HG03066 (cell line): ENCODE results near the gene EVL.
A peak's percentile ranks its signal among the peaks of the same experiment; 100 is the strongest.

Source experiments
- ATAC-seq: cut with Tn5 transposase; IDR thresholded peaks from one replicate; pipeline ENCODE4 v1.9.1; 2021; ENCODE audit warnings: low read depth; ENCODE audit not compliant: unreplicated experiment

EVL gene

DNA sequence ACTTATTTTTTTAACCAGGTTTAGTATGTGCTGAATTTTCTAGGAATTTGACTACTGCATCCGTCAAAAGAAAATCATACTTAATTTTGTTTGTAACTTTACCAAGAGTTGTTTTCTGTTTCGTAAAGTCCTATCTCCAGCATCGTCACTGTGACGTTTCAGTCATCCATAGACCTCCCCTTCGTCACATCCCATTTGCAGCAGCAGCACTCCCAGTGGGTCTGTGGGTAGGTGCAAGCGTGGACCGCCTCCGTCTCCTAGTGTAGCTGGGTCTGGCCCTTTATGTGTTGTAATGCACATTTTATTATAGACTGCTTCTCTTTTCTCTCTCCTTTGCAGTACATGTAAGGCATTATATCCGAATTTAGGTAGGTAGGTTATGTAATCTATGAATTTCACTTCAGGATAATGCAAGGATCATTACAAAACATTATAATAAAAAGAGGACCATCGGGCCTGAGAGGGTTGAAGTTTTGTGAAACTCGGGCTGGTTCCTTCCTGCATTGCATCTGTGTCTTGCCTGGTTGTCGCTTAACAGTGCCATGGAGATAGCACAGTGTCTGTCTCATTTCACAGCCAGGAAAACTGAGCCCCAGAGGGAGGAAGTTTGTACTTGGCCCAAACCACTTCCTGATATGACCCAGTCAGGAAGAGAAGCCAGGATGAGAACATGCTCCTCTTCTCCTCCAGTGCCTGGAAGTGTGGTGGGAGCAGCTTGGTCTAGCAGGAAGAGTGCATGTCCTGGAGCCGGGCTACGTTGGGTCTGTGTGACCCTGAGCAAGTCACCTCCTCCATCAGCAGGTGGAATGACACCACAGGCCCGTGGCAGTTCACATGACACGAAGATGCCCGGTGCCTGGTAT, 41.3 kb downstream of the EVL start:
- no peak for ATAC-seq

GRCh38 chr14:100107236-100107635, 42.0 kb downstream of the EVL start:
- no peak for ATAC-seq

DNA sequence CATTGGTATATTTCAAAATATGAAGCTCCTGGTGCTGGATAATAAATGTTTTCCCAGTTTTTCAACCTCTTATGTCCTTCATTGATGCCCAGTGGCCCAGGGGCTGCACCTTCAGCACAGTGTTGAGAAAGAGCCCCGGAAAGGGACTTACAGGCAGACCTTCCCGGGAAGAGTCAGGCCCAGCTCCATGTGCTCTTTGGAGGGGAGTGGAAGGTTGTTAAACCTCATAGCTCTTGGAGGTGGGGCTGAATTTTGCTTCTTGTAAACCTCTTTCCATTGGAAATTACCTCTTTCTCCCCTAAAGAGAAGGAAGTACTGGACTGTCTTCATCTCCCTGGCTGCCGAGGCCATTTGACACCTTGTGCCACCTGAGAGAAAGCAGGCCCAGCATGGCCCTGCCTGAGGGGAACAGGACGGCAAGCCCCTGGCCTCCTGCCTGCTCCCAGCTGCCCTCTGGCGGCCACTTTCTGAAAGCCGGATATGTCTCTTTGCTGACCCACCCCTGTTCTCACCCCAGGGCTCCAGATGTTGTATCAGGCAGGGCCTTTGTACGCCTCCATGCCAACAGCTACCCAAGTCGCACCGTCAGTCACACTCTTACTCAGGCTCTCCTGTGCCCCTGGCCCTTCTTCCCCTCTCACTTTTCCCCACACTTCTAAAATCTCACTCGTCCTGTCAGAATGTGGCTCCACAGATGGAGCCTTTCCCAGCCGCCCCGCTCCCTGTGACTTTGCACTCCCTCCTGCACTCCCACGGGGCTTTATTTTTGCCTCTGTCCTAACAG, 43.0 kb downstream of the EVL start:
- ATAC-seq = peak; percentile 79

GRCh38 chr14:100108840-100109593, 43.8 kb downstream of the EVL start:
- ATAC-seq = no peak

GRCh38 chr14:100109594-100109955, 44.4 kb downstream of the EVL start:
- no peak for ATAC-seq

- ATAC-seq = no peak
Observed at GRCh38 chr14:100110816-100111215, 45.6 kb downstream of the EVL start.

- no peak for ATAC-seq
Observed at GRCh38 chr14:100111931-100112704, 46.9 kb downstream of the EVL start.

DNA sequence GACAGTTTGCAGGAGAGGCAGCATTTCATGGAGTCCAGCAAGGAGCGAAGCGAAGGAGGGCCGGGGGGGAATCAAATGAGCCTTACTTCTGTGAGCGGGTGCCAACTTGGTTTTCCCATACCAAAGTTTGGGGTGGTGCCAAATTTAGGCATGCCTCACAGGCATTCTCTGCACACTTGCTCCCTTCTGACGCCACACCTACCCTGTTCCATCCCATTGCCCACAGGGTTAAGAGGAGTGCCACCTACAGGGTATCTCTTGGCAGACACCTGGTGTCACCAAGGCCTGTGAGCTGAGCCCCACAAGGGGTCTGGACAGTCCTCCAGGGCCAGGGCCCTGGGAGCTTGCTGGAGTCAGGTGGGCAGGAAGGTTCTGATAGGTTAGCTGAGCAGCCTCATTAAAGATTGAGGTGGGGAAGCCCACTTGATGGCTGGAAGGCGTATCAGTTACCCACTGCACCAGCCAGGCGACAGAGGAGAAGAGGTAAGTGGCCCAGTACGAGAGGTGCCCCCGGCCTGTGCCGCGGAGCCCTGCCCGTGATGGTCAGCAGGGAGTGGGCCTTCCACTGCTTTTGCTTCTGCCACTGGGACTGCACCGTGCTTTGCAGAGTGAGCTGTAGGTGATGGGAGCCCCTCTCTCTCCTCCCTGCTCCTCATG, 49.0 kb downstream of the EVL start:
- ATAC-seq = no peak

GRCh38 chr14:100115236-100115635, 50.0 kb downstream of the EVL start:
- no peak for ATAC-seq

DNA sequence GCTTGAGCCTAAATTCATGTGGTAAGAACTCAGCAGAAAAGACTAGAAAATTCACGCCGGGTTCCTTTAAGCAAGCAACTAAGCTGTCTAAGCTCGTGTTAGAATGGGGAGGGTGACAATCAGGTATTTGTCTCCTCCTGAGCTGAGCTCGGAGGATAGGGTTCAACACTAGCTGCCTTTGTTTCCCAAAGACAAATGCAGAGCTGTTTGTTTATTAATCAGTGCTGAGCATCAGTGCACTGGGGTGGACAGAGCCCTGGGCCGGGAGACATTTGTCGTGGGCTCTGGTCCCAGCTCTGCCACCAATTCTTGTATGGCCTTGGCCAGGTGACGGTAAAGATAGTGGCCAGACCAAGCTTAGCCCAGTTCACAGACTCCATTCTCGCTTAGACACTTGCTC, 50.5 kb downstream of the EVL start:
- ATAC-seq = no peak

DNA sequence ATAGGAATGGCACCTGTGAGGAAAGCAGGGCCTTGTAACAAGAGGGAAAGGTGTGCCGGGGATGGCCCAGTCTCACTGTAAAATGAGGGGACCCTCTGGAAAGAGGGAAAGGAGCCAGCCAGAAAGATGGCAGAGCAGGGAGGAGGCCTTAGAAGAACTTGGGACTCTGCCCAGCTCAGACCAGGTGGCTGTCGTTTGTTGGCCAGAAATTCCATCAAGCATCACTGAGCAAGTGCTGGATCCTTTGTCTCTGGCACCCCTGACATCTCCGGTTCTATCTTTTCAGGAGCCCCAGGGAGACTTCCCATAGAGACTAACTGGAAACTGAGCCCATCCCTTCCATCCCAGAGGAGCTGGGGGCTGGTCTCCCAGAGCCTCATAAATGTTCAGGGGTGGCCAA, 50.9 kb downstream of the EVL start:
- ATAC-seq = no peak

DNA sequence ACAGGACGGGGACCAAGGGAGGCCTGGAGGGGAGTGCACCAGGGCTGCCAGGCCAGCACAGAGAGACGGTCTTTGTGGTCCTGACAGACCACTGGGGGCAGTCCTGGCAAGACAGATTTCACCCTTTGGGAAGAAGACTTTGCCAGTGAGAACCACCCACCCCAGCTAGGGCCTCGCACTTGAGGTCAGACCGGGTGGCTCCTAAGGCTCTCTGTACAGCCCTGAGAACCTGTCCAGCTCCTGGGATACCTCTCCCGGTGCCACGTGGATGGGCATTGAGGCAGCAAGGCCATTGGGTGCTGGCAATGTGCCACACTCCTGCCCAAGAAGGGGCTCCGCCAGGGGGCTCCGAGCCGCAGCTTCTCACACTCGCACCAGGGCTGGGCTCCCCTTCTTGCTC, 51.8 kb downstream of the EVL start:
- no peak for ATAC-seq

DNA sequence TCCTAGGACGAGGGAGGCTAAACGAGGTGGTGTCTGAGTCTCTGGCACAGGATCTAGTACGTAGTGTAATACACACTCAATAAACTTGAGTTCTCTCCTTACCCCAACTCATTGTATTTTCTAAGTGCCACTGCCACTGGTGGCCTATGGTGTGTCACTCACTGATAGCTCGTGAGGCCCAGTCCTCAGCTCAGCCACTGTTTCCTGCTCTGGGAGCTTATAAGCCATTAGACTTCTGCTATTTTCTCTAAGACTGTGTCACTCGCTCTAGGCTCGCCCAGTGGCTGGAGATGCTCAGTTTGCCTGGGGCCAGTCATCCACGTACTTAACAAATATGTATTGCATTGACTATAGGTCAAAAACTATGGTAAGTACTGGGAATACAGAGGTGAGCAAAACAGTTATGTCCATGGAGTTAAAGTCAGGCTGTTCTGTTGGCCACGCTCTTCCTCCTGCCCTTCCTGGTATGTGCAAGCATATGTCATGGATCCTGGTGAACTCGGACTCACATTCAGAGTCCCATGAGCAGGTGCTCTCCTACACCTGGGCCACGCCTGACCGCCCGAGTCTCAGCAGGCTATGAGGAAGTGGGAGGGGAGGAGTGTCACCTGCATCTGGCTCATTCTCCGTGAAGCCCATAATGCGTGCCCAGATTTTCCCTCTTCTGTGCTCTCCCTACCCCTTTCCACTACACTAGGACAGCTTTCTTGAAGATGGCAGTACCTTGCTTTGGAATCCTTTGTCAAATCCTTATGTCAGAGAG, 52.6 kb downstream of the EVL start:
- ATAC-seq = no peak

DNA sequence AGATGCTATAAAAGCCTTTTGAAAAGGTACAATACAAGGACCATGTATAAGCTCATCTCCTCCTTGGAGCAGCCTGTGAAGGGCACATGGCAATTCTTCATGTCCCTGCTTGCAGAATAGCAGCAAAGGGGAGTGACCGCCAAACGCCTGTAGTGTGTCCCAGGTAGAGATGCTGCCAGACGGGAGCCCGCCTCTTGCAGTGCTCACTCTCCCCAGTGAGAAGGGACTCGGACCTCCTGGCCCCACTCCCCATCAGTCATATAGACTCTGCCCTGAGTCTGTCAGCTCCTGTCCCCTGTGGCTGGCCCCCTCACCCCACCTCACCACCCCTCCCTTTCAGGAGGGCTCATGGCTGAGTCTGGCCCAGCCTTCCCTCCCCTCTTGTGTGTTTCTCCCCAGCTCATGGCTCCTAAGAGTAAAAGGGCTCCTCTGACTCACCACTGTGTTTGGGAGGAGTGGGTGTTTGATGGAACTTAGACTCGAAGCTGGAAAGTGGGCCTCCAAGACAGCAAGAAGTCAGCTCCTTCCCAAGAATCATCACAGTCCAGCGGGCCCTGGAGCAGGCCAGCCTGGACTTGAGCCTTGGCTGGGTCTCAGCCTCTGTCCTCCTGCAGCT, 53.3 kb downstream of the EVL start:
- ATAC-seq = no peak

- no peak for ATAC-seq
Observed at GRCh38 chr14:100119251-100119650, 54.0 kb downstream of the EVL start.

DNA sequence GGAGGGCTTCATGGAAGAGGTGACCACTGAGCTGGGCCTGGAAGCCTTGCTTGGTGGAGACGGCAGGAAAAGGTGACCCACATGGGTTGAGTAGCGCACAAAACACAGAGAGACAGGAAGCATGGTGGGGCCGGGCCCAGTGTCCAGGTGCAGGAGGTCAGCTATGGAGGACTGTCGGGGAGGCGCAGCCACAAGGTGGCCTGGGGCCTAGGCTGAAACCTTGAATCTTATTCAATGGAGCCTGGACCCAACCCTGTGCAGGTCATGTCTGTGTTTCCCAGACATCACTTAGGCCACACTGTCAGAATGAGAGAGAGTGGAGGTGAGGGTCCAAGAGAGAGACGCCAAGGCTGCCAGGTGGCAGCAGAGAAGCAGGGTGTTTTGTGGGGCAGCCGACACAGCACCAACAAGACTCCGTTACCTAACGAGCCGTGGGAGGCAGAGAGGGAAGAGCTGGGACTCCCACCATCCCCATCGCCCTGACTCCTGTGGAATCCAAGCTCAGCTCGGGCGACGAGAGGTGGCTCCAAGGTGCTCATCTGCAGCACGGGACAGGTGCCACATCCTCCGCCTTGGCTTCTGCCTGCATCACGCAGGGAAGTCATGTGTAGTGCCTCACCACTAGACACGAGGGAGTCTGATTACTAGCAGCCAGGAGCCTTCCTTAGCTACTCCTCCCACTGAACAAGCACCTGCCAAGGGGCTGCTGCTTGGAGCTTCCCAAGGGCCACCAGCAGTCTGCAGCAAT, 55.5 kb downstream of the EVL start:
- ATAC-seq = no peak

- no peak for ATAC-seq
Observed at GRCh38 chr14:100121643-100122480, 56.6 kb downstream of the EVL start.
